Measurements from ENCODE around the gene HOOK2.

GRCh38 chr19:12779162-12779993 lies 4.0 kb upstream of the HOOK2 start:
- no peak for TF ChIP-seq CTCF (conservative IDR thresholded peaks at IDR 0.05 in 1 of 2, IDR thresholded peaks at IDR 0.05 in 1 of 2; ENCODE audit: low read depth in 1 of 2, low read length in 2 of 2)
- TF ChIP-seq EZH2 (IDR thresholded peaks at IDR 0.05; ENCODE audit: low read length, missing control alignments) = no peak

Data from fibroblast of lung (primary cell).